ENCODE measurements around the gene RANBP9. TPM values are rescaled to one million over a fixed set of nuclear protein-coding genes. Genes with fewer than 3 reads are reported as not detected.

RANBP9 gene
- 21.2 and 22.7 TPM in 2 replicates for total RNA-seq

DNA sequence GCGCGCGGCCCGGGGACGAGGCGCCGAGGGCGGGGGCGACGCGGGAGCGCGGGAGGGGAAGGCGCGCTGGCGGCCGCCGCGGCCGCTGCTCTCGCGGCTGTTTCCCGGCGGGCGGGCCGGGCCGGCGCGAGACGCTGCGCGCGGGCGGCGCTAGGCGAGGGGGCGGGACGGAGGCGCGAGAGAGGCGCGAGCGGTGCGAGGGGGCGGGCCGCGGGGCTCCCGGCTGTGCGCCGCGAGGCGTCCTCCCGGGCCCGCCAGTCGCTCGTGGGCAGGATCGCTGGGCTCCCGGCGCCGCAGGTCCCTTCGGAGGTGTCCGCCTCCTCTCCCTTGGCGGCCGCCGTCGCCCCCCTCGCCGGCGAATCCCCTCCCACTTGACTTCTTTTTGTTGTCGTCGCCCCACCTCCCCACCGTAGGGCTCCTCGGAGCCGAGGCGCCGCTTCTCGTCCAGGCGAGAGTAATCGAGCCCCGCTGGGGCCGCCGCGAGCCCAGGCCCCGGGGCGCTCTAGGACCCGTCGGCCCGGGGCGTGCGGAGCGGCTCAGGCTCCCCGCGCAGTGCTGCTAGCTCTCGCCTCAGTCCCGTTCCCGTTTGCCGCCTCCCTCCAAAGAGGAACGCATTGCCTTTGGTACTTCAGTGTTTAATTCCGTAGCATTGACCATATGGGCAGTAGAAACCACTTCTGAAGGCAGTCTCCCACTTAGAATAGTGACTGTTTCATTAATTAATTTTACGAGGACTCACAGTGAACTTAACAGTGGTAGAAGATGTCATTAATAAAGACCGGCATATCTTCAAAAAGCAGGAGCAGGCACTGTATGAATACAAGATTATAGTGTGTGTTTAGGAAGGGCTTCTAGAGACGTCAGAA lies at the start of gene RANBP9:
RANBP9 (minus strand) TSS at position 103 of the 866 bp plus-strand sequence. CDS start 330 bp downstream, outside the sequence.

DNA sequence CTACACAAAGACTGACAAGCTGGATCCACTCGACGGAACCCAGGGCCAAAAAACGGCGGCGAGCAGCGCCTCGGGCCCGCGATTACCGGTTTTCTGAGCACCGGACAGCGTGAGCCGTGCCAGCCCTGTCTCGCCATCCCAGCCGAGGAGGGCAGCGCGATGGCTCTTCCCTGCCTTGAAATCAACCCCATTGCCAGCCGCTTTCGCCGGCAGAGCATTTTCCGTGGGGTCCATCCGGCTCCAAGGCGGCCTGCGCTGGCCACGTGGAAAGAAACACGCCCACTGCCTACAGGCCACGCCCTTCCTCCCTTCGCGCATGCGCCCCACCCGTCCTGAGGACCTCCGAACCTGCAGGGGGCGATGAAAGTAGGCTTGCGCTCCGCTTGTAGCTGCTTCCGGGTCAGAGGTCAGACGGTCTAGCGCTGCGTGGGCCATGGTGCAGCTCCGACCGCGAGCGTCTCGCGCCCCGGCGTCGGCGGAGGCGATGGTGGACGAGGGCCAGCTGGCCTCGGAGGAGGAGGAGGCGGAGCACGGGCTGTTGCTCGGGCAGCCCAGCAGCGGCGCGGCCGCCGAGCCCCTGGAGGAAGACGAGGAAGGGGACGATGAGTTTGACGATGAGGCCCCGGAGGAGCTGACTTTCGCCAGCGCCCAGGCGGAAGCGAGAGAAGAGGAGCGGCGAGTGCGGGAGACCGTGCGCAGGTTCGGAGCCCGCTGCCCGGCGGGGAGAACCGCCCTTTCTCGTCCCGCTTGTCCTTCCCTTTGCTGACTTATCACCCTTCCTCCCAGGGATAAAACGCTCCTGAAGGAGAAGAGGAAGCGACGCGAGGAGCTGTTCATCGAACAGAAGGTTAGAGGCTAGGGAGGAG lies 96.5 kb downstream of the RANBP9 start, which contains the start of gene NOL7:
NOL7 (plus strand) TSS at position 410 of the 866 bp plus-strand sequence; CDS start at position 434, 24 bp downstream.

DNA sequence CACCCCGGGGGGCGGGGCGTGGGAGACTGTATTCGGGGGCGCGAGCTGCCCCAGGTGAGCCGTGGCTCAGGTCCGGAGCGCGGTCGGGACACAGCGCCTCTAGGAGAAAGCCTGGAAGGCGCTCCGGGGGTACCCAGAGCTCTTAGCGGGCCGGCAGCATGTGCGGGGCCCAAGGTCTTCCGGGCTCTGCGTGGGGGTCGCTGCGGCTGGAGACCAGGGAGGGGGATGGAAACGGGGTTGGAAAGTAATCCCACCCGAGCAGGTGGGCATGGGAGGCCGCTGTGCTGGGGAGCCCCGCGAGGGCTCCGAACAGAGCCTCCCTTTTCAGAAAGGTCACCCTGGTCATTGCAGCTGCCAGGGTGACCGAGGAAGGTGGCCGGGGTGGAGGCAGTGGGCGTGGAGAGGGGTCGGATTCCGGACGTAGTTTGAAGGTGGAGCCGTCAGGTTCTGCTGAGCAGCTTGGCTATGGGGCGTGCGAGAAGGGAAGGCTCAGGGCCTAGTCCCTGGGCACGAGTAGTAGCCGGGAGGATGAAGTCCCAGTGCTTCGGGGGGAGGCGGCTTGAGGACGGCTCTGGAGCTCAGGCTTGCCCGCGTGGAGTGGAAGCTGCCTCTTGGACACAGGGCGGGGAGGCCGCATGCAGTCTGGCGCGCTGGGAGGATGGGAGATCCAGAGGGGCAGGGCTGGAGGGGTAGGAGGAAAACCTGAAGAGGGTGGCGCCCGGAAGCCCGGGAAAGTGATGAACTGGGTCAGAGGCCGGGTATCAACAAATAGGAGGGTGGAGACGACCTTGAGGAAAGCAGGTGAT lies 136.9 kb downstream of the RANBP9 start, which contains the start of gene SIRT5:
SIRT5 (plus strand) TSS at position 31 of the 806 bp plus-strand sequence. CDS start 9,510 bp downstream, outside the sequence.

Other genes with a start within 250 kb of the RANBP9 start
- gene GFOD1, start 224.2 kb downstream of the RANBP9 start, total RNA-seq = 4.2 TPM in 2 replicates
- gene SIRT5, start 137.2 kb downstream of the RANBP9 start, total RNA-seq = 4.9 and 5.6 TPM in 2 replicates
- 70.0 and 97.2 TPM in 2 replicates for gene NOL7, start 96.5 kb downstream of the RANBP9 start, total RNA-seq
- gene MCUR1, start 102.7 kb upstream of the RANBP9 start, total RNA-seq = 7.4 and 9.7 TPM in 2 replicates
- gene RNF182, start 213.1 kb upstream of the RANBP9 start, total RNA-seq = 0.05 and 0.12 TPM in 2 replicates